HL-60 (cell line): ENCODE data around the gene CCSER2.

ENCODE experiments used
- DNase-seq, 2 experiments: peaks; one replicate each; pipeline ENCODE4 v3.0.0-alpha.2; 2010 to 2020; ENCODE audit warnings: low read depth in 1 of 2, low spot score in 1 of 2
- H3K27ac ChIP-seq: fragments of 250-450 bp; sonication (Bioruptor Pico); replicated peaks from 2 replicates; pipeline ENCODE4 v1.5.1; 2020; ENCODE audit warnings: mild to moderate bottlenecking, moderate library complexity
- H3K27me3 ChIP-seq: fragments of 250-450 bp; sonication (Bioruptor Pico); 2 replicates; pipeline ENCODE4 v1.5.1; 2021; ENCODE audit warnings: mild to moderate bottlenecking, moderate library complexity; ENCODE audit not compliant: insufficient read depth, poor library complexity, severe bottlenecking
- H3K4me3 ChIP-seq: replicated peaks from 2 replicates; pipeline ENCODE4 v1.5.1; 2011; ENCODE audit warnings: mild to moderate bottlenecking, control low read depth, low read length; ENCODE audit not compliant: insufficient read depth
- GABPA ChIP-seq: IDR thresholded peaks from 2 replicates; pipeline ENCODE4 v1.6.1; 2012; ENCODE audit warnings: low read depth
- POLR2AphosphoS5 ChIP-seq: IDR thresholded peaks from 2 replicates; pipeline ENCODE4 v1.6.1; 2012; ENCODE audit warnings: low read depth
- SPI1 ChIP-seq: IDR thresholded peaks from 2 replicates; pipeline ENCODE4 v1.6.1; 2012; ENCODE audit warnings: low read depth, mild to moderate bottlenecking, borderline replicate concordance
- TF ChIP-seq, protein P1 (sequence below): IDR thresholded peaks from one replicate; pipeline ENCODE4 v1.5.1; 2011; ENCODE audit warnings: low read length, control low read depth, inconsistent platforms; ENCODE audit not compliant: insufficient read depth
- TF ChIP-seq, protein P2 (sequence below): IDR thresholded peaks from 2 replicates; pipeline ENCODE4 v1.6.1; 2012; ENCODE audit warnings: low read depth; ENCODE audit not compliant: insufficient replicate concordance

Gene CCSER2

DNA sequence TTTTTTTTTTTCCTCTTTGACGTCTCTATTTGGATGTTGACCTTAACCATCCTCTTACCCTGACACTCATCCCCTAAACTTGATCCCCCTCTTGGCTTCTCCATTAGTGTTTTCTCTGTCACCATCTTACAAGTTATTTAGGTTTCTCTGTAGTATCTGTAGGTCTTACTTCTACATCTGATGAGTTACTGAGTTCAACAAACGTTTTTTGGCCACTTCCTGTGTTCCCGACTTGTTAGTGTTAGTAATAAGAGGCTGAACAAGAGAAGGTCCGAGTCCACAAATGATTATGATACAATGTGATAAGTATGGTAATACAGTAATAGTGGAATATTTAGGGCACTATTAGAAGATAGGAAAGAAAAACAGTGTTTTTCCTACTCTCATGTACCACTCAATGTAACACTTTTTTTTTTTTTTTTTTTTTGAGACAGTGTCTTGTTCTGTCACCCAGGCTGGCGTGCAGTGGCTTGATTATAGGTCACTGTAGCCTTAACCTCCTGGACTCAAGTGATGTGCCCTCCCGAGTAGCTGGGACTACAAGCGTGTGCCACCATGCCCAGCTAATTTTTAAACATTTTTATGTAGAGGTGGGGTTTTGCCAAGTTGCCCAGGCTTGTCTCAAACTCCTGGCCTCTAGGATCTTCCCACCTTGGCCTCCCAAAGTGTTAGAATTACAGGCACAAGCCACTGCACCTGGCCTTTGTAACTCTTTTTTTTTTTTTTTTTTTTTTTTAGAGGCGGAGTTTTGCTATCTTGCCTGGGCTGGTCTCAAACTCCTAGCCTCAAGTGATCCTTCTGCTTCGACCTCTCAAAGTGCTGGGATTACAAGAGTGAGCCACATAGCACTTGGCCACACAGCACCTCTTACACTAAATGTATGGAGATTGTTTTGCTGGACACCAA lies 12.5 kb downstream of the CCSER2 start:
- Histone ChIP-seq H3K27me3 (no peaks in the 10 kb centered on the region), H3K4me3 (no peak overlapping the region), H3K27ac (no peak overlapping the region)
- no peak for DNase-seq
- TF ChIP-seq GABPA (no peak), SPI1 (no peak), POLR2AphosphoS5 (no peak)
- TF ChIP-seq, protein P1, sequence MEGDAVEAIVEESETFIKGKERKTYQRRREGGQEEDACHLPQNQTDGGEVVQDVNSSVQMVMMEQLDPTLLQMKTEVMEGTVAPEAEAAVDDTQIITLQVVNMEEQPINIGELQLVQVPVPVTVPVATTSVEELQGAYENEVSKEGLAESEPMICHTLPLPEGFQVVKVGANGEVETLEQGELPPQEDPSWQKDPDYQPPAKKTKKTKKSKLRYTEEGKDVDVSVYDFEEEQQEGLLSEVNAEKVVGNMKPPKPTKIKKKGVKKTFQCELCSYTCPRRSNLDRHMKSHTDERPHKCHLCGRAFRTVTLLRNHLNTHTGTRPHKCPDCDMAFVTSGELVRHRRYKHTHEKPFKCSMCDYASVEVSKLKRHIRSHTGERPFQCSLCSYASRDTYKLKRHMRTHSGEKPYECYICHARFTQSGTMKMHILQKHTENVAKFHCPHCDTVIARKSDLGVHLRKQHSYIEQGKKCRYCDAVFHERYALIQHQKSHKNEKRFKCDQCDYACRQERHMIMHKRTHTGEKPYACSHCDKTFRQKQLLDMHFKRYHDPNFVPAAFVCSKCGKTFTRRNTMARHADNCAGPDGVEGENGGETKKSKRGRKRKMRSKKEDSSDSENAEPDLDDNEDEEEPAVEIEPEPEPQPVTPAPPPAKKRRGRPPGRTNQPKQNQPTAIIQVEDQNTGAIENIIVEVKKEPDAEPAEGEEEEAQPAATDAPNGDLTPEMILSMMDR: no peak
- TF ChIP-seq, protein P2, sequence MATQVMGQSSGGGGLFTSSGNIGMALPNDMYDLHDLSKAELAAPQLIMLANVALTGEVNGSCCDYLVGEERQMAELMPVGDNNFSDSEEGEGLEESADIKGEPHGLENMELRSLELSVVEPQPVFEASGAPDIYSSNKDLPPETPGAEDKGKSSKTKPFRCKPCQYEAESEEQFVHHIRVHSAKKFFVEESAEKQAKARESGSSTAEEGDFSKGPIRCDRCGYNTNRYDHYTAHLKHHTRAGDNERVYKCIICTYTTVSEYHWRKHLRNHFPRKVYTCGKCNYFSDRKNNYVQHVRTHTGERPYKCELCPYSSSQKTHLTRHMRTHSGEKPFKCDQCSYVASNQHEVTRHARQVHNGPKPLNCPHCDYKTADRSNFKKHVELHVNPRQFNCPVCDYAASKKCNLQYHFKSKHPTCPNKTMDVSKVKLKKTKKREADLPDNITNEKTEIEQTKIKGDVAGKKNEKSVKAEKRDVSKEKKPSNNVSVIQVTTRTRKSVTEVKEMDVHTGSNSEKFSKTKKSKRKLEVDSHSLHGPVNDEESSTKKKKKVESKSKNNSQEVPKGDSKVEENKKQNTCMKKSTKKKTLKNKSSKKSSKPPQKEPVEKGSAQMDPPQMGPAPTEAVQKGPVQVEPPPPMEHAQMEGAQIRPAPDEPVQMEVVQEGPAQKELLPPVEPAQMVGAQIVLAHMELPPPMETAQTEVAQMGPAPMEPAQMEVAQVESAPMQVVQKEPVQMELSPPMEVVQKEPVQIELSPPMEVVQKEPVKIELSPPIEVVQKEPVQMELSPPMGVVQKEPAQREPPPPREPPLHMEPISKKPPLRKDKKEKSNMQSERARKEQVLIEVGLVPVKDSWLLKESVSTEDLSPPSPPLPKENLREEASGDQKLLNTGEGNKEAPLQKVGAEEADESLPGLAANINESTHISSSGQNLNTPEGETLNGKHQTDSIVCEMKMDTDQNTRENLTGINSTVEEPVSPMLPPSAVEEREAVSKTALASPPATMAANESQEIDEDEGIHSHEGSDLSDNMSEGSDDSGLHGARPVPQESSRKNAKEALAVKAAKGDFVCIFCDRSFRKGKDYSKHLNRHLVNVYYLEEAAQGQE: no peak

DNA sequence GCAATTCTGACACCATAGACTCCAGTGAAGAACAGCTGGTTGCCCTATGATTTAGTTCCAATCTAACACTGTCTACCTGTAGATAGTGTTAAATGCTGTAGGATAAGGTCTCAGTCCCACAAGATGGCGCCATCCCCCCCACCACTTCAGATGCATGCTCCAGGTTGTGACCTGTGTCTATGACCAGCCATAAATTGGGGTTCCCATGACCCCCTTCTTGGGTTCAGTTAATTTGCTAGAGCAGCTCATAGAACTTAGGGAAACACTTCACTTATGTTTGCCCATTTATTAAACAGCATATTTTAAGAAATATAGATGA lies 13.1 kb downstream of the CCSER2 start:
- DNase-seq: no peak
- Histone ChIP-seq H3K27me3 (no peaks in the 10 kb centered on the region), H3K27ac (no peak overlapping the region), H3K4me3 (no peak overlapping the region)
- TF ChIP-seq POLR2AphosphoS5 (no peak), SPI1 (no peak), GABPA (no peak)
- TF ChIP-seq, protein P1: no peak
- TF ChIP-seq, protein P2: no peak

DNA sequence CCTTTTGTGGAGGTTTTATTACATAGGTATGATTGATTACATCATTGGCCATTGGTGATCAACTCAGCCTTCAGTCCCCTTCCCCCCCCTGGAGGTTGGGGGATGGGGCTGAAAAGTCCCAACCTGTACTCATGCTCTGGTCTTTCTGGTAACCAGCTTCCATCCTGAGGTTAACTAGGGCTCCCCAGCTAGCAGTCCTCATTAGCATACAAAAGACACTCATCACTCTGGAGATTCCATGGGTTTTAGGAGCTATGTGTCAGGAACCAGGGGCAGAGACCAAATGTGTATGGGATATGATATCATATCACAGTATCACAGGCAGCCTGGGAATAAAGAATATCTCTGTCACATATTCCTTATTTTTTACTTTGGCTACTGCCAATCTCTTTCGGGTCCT lies 13.6 kb downstream of the CCSER2 start:
- Histone ChIP-seq H3K27ac (no peak overlapping the region), H3K4me3 (no peak overlapping the region), H3K27me3 (no peaks in the 10 kb centered on the region)
- TF ChIP-seq SPI1 (no peak), POLR2AphosphoS5 (no peak), GABPA (no peak)
- TF ChIP-seq, protein P1: no peak
- TF ChIP-seq, protein P2: no peak
- no peak for DNase-seq
